Fibroblast of skin of right biceps (primary cell): Measurements from ENCODE around the gene EIF6.
"Not testable (repeated sequence)": the region's sequence is repeated elsewhere in the genome, so short reads cannot be mapped to it uniquely, and the experiment has no call there.

Experiments
- DNase-seq: peaks from one replicate; pipeline ENCODE4 v3.0.0-alpha.2; 2013

EIF6 gene

GRCh38 chr20:35254448-35254999 is 30.0 kb downstream of the EIF6 start:
- no peak for DNase-seq

- no peak for DNase-seq
Observed at GRCh38 chr20:35253010-35253409, 31.6 kb downstream of the EIF6 start.

- not testable (repeated sequence) for DNase-seq
Observed at GRCh38 chr20:35252598-35252997, 32.0 kb downstream of the EIF6 start.

- no peak for DNase-seq
Observed at GRCh38 chr20:35252037-35252461, 32.5 kb downstream of the EIF6 start.

- no peak for DNase-seq
Observed at GRCh38 chr20:35251613-35251940, 33.0 kb downstream of the EIF6 start.

GRCh38 chr20:35248641-35249475 is 35.7 kb downstream of the EIF6 start:
- DNase-seq: peak; percentile 39

GRCh38 chr20:35246723-35247122 is 37.8 kb downstream of the EIF6 start:
- no peak for DNase-seq

- DNase-seq: no peak
Observed at GRCh38 chr20:35243986-35244385, 40.6 kb downstream of the EIF6 start.

GRCh38 chr20:35243317-35243716 is 41.3 kb downstream of the EIF6 start:
- no peak for DNase-seq

- DNase-seq: no peak
Observed at GRCh38 chr20:35240811-35241293, 43.7 kb downstream of the EIF6 start.

- no peak for DNase-seq
Observed at GRCh38 chr20:35240083-35240810, 44.3 kb downstream of the EIF6 start.

- DNase-seq: no peak
Observed at GRCh38 chr20:35238735-35239134, 45.8 kb downstream of the EIF6 start.

- DNase-seq: no peak
Observed at GRCh38 chr20:35238170-35238569, 46.4 kb downstream of the EIF6 start.

GRCh38 chr20:35237486-35237885 is 47.1 kb downstream of the EIF6 start:
- no peak for DNase-seq

- DNase-seq: no peak
Observed at GRCh38 chr20:35235881-35236280, 48.7 kb downstream of the EIF6 start.

GRCh38 chr20:35232575-35232974 is 52.0 kb downstream of the EIF6 start:
- peak; percentile 95 for DNase-seq
